Cardiac septum (tissue), 1 donor: ENCODE measurements around the gene IL1RL1. TPM values are rescaled to one million over a fixed set of nuclear protein-coding genes. Genes with fewer than 3 reads are reported as not detected.

Source experiments
- DNase-seq: peaks from one replicate; pipeline ENCODE4 v3.0.0-alpha.2; 2020; ENCODE audit warnings: low spot score
- intact Hi-C: fragments of 100-400 bp; cut with DNase I; formaldehyde crosslinking; loops from one replicate; pipeline ENCODE4 v1.14.0; 2022
- total RNA-seq: library from RNA; stranded (reverse); fragmentation: NEBNext Ultra II Directional; extraction: Animal tissue kit (Norgen Biotek cat#: 25700); gene quantifications from one replicate; pipeline ENCODE4 v1.2.1, GENCODE V29; 2021
- donor health status: DM: no; HTN: no; CAD: no.

The IL1RL1 gene
- total RNA-seq, 1 donor from 2014 or later, result 1.1 TPM

- DNase-seq, result no peak
- intact Hi-C loops, result no loop called here
Measured at GRCh38 chr2:102401456-102401855, 90.1 kb downstream of the IL1RL1 start.

Other genes starting within 250 kb of the IL1RL1 start
- gene IL1R1, start 168.8 kb upstream of the IL1RL1 start, total RNA-seq, result 27.7 TPM
- gene IL1RL2, start 124.5 kb upstream of the IL1RL1 start, total RNA-seq, result 0.35 TPM
- gene IL18R1, start 44.2 kb downstream of the IL1RL1 start, total RNA-seq, result 1.3 TPM
- gene IL18RAP, start 111.6 kb downstream of the IL1RL1 start, total RNA-seq, result 0.70 TPM
- gene SLC9A4, start 161.7 kb downstream of the IL1RL1 start, total RNA-seq, result not detected